GM12878 (cell line): Measurements from ENCODE around the gene LIPF. TPM values are rescaled to one million over a fixed set of nuclear protein-coding genes. Genes with fewer than 3 reads are reported as not detected.

Experiments used
- ATAC-seq: fragments of 200-7000 bp; cut with Tn5 transposase; 3 replicates; pipeline ENCODE4 v1.9.1; 2020; ENCODE audit warnings: mild to moderate bottlenecking, moderate library complexity
- BruUV-seq: library from RNA; stranded (reverse); fragments of 400-500 nt; replicated peaks from 2 replicates; lab custom pipeline; 2021; lab: Mats Ljungman, UMichigan
- CTCF ChIA-PET: fragments of 300-600 bp; sonication (Branson Sonifier 250); formaldehyde crosslinking; extraction: SDS; loops from one replicate; lab custom pipeline; 2021; ENCODE audit warnings: inconsistent platforms; lab: Yijun Ruan, JAX
- POLR2A ChIA-PET: fragments of 350-600 bp; formaldehyde crosslinking; extraction: SDS; loops from one replicate; lab custom pipeline; 2021; ENCODE audit warnings: inconsistent platforms; lab: Charles Lee
- RAD21 ChIA-PET: fragments of 300-600 bp; sonication (Branson Sonifier 250); formaldehyde crosslinking; loops from one replicate; lab custom pipeline; 2023; ENCODE audit warnings: antibody characterized with exemption; ENCODE audit not compliant: unreplicated experiment; lab: Charles Lee
- SMC1A ChIA-PET: fragments of 300-600 bp; sonication (Branson Sonifier 250); formaldehyde crosslinking; loops from one replicate; lab custom pipeline; 2023; ENCODE audit not compliant: unreplicated experiment, uncharacterized antibody; lab: Charles Lee
- DNase-seq: peaks from one replicate; pipeline ENCODE4 v3.0.0-alpha.2; 2011; ENCODE audit warnings: low read depth, low spot score
- FAIRE-seq: peaks from 3 replicates; lab custom pipeline; 2011; peaks lifted over from hg19 to GRCh38; lab: Jason Lieb, UNC
- H2AFZ ChIP-seq: 2 replicates; pipeline ENCODE4 v1.6.0; 2011; ENCODE audit warnings: low read depth, low read length, control low read depth; ENCODE audit not compliant: control insufficient read depth
- H3K27ac ChIP-seq: 2 replicates; pipeline ENCODE4 v1.5.1; 2011; ENCODE audit warnings: control low read depth; ENCODE audit not compliant: control insufficient read depth, insufficient read depth
- H3K27me3 ChIP-seq, 2 experiments: replicated peaks in 1 of 2; 2 replicates each; pipeline versions ENCODE4 v1.6.0 to v1.6.1; 2011; ENCODE audit warnings: low read length in 1 of 2; ENCODE audit not compliant: control insufficient read depth in 2 of 2, insufficient read depth in 2 of 2
- H3K36me3 ChIP-seq, 2 experiments: 2 replicates each; pipeline ENCODE4 v1.5.1; 2011; ENCODE audit warnings: low read length in 1 of 2; ENCODE audit not compliant: control insufficient read depth in 2 of 2, insufficient read depth in 2 of 2
- H3K4me1 ChIP-seq: 2 replicates; pipeline ENCODE4 v1.6.1; 2011; ENCODE audit warnings: mild to moderate bottlenecking, low read length, moderate library complexity, mixed read lengths; ENCODE audit not compliant: control insufficient read depth, insufficient read depth
- H3K4me2 ChIP-seq: 2 replicates; pipeline ENCODE4 v1.6.0; 2011; ENCODE audit warnings: control low read depth; ENCODE audit not compliant: control insufficient read depth, insufficient read depth
- H3K4me3 ChIP-seq: fragments of 200-600 bp; sonication (generic); 2 replicates; pipeline ENCODE4 v1.5.1; 2016
- H3K79me2 ChIP-seq: 2 replicates; pipeline ENCODE4 v1.6.0; 2011; ENCODE audit warnings: low read length; ENCODE audit not compliant: control insufficient read depth, insufficient read depth
- H3K9ac ChIP-seq: 2 replicates; pipeline ENCODE4 v1.8.0; 2011; ENCODE audit warnings: low read length, control low read depth, mixed read lengths; ENCODE audit not compliant: control insufficient read depth, insufficient read depth
- H3K9me3 ChIP-seq: replicated peaks from 3 replicates; pipeline ENCODE4 v1.5.1; 2011; ENCODE audit warnings: mild to moderate bottlenecking, low read length; ENCODE audit not compliant: control insufficient read depth, insufficient read depth
- H4K20me1 ChIP-seq: 2 replicates; pipeline ENCODE4 v1.6.0; 2011; ENCODE audit not compliant: control insufficient read depth, insufficient read depth
- CBFB ChIP-seq: IDR thresholded peaks from 2 replicates; pipeline ENCODE4 v1.6.1; 2016; ENCODE audit warnings: antibody characterized with exemption, low read depth
- HDAC6 ChIP-seq: fragments of 200-600 bp; sonication (generic); IDR thresholded peaks from one replicate; pipeline ENCODE4 v1.8.0; 2017; ENCODE audit warnings: antibody characterized with exemption; ENCODE audit not compliant: unreplicated experiment
- IKZF1 ChIP-seq: fragments of 450-650 bp; conservative IDR thresholded peaks from 2 replicates; pipeline ENCODE4 v1.6.1; 2017; ENCODE audit warnings: antibody characterized with exemption, mild to moderate bottlenecking
- KLF5 ChIP-seq: fragments of 450-650 bp; IDR thresholded peaks from 2 replicates; pipeline ENCODE4 v1.6.1; 2014; ENCODE audit warnings: mild to moderate bottlenecking; ENCODE audit not compliant: partially characterized antibody
- PML ChIP-seq: IDR thresholded peaks from 2 replicates; pipeline ENCODE4 v1.6.1; 2012; ENCODE audit warnings: low read length, inconsistent platforms
- POLR2A ChIP-seq: IDR thresholded peaks from 2 replicates; pipeline ENCODE4 v1.6.1; 2011; ENCODE audit warnings: low read depth, mild to moderate bottlenecking, low read length
- SIN3A ChIP-seq: IDR thresholded peaks from 2 replicates; pipeline ENCODE4 v1.6.1; 2012; ENCODE audit warnings: low read depth, low read length, improper control_type of control experiment
- SMAD1 ChIP-seq: fragments of 450-650 bp; IDR thresholded peaks from 2 replicates; pipeline ENCODE4 v1.6.1; 2018; ENCODE audit warnings: mild to moderate bottlenecking, low read depth; ENCODE audit not compliant: partially characterized antibody
- SREBF1 ChIP-seq: IDR thresholded peaks from 2 replicates; pipeline ENCODE4 v1.6.1; 2012; ENCODE audit warnings: mild to moderate bottlenecking, low read length
- STAT1 ChIP-seq: fragments of 450-650 bp; conservative IDR thresholded peaks from 2 replicates; pipeline ENCODE4 v1.6.1; 2014; ENCODE audit warnings: antibody characterized with exemption, mild to moderate bottlenecking
- ZBED1 ChIP-seq: IDR thresholded peaks from 2 replicates; pipeline ENCODE4 v1.6.1; 2016; ENCODE audit warnings: borderline replicate concordance
- ZBTB40 ChIP-seq: fragments of 450-650 bp; IDR thresholded peaks from 2 replicates; pipeline ENCODE4 v1.6.1; 2016; ENCODE audit warnings: mild to moderate bottlenecking, moderate library complexity, borderline replicate concordance
- ZNF24 ChIP-seq: fragments of 450-650 bp; IDR thresholded peaks from 2 replicates; pipeline ENCODE4 v1.6.1; 2017; ENCODE audit warnings: antibody characterized with exemption, mild to moderate bottlenecking
- ZNF384 ChIP-seq: IDR thresholded peaks from 2 replicates; pipeline ENCODE4 v1.6.1; 2012; ENCODE audit warnings: low read depth, mild to moderate bottlenecking, low read length, improper control_type of control experiment, borderline replicate concordance
- WGBS: methylation state at CpG from one replicate; pipeline ENCODE4 v1.1.6; 2016; ENCODE audit warnings: low lambda C conversion rate; ENCODE audit not compliant: insufficient replicate concordance, insufficient coverage; ENCODE audit errors: missing lambda C conversion rate; 5-methylcytosine and 5-hydroxymethylcytosine counted together
- in situ Hi-C: fragments of 300-500 bp; cut with MboI; formaldehyde crosslinking; loops from 9 replicates; pipeline ENCODE4 v1.14.3; 2018; ENCODE audit warnings: mixed read lengths
- intact Hi-C: fragments of 100-400 bp; cut with micrococcal nuclease; formaldehyde crosslinking; loops from one replicate; pipeline ENCODE4 v1.14.2; 2022; ENCODE audit not compliant: unreplicated experiment
- polyA plus RNA-seq, 11 experiments: library from polyadenylated mRNA; depleted of rRNA in 4 of 11; unstranded in 6 of 11; stranded (reverse) in 5 of 11; fragments of >200 nt; fragmentation: Nextera tagmentation in 4 of 11; fragmentation: Illumina TruSeq in 1 of 11; extraction: Ambion mirVana in 4 of 11; extraction: Trizol in 1 of 11; gene quantifications; 1 replicate in 1 of 11; 2 replicates in 10 of 11; pipeline versions ENCODE4 v1.2.1 to v1.2.3, GENCODE V29; 2011 to 2016; ENCODE audit warnings: inconsistent platforms in 2 of 11, missing spikeins in 2 of 11, low read depth in 1 of 11
- total RNA-seq, 4 experiments: library from RNA; depleted of rRNA in 3 of 4; stranded (reverse); fragments of >200 nt in 3 of 4; fragmentation: Illumina TruSeq in 1 of 4; extraction: Trizol in 1 of 4; gene quantifications; 2 replicates each; pipeline versions ENCODE4 v1.2.1 to v1.2.3, GENCODE V29; 2013 to 2021
- TF ChIP-seq, protein P1 (sequence below): fragments of 450-650 bp; IDR thresholded peaks from 2 replicates; pipeline ENCODE4 v1.6.1; 2017; ENCODE audit warnings: antibody characterized with exemption, mild to moderate bottlenecking, moderate library complexity
- TF ChIP-seq, protein P2 (sequence below), 3 experiments: IDR thresholded peaks in 2 of 3; conservative IDR thresholded peaks in 1 of 3; 2 replicates each; pipeline ENCODE4 v1.5.1; 2011; ENCODE audit warnings: low read depth in 3 of 3, low read length in 3 of 3, mild to moderate bottlenecking in 3 of 3, control low read depth in 2 of 3, moderate library complexity in 2 of 3, inconsistent platforms in 1 of 3, mixed read lengths in 1 of 3; ENCODE audit not compliant: control insufficient read depth in 2 of 3, insufficient read depth in 1 of 3; ENCODE audit errors: extremely low read depth in 1 of 3
- TF ChIP-seq, protein P3 (sequence below): IDR thresholded peaks from 2 replicates; pipeline ENCODE4 v1.6.1; 2011; ENCODE audit warnings: low read depth, low read length, improper control_type of control experiment, borderline replicate concordance

The LIPF gene
- total and polyA plus RNA-seq, 10 of the 15 experiments (the other 5 are each of a cell fraction or from before 2014, with no cell fraction given): not detected

- no peaks in the 10 kb centered on the region for H4K20me1 ChIP-seq
- no TSS peak for BruUV-seq
- in situ Hi-C loops (no loop called here), intact Hi-C loops (no loop called here)
- no peaks in the 10 kb centered on the region for H3K27me3 ChIP-seq
- FAIRE-seq (no peak), ATAC-seq (no peak), DNase-seq (no peak)
- no peaks in the 10 kb centered on the region for H3K9me3 ChIP-seq
- H3K4me1 ChIP-seq: no peaks in the 10 kb centered on the region
- ChIA-PET CTCF (interaction anchor here (0.6 to 6.8 kb wide), 4 partner anchors 117 to 835 kb away, joined by 3 to 71 read pairs (median 4); no protein-coding TSS in a partner anchor), SMC1A (interaction anchor here (0.6 to 0.7 kb wide), 2 partner anchors 122 to 993 kb away, joined by 3 read pairs; no protein-coding TSS in a partner anchor), POLR2A (no interaction called here), RAD21 (no interaction called here)
- H3K36me3 ChIP-seq: no peaks in the 10 kb centered on the region
- H3K4me2 ChIP-seq: no peak overlapping the region
- no peak overlapping the region for H3K9ac ChIP-seq
- H3K4me3 ChIP-seq: no peak overlapping the region
- H3K79me2 ChIP-seq: no peaks in the 10 kb centered on the region
- WGBS: 45% methylated on average over 4 of the region's 4 CpGs
- H2AFZ ChIP-seq: no peak overlapping the region
- H3K27ac ChIP-seq: no peak overlapping the region
- TF ChIP-seq POLR2A: no peak
- TF ChIP-seq SREBF1: no peak
- TF ChIP-seq KLF5: no peak
- no peak for TF ChIP-seq SMAD1
- TF ChIP-seq, protein P1, sequence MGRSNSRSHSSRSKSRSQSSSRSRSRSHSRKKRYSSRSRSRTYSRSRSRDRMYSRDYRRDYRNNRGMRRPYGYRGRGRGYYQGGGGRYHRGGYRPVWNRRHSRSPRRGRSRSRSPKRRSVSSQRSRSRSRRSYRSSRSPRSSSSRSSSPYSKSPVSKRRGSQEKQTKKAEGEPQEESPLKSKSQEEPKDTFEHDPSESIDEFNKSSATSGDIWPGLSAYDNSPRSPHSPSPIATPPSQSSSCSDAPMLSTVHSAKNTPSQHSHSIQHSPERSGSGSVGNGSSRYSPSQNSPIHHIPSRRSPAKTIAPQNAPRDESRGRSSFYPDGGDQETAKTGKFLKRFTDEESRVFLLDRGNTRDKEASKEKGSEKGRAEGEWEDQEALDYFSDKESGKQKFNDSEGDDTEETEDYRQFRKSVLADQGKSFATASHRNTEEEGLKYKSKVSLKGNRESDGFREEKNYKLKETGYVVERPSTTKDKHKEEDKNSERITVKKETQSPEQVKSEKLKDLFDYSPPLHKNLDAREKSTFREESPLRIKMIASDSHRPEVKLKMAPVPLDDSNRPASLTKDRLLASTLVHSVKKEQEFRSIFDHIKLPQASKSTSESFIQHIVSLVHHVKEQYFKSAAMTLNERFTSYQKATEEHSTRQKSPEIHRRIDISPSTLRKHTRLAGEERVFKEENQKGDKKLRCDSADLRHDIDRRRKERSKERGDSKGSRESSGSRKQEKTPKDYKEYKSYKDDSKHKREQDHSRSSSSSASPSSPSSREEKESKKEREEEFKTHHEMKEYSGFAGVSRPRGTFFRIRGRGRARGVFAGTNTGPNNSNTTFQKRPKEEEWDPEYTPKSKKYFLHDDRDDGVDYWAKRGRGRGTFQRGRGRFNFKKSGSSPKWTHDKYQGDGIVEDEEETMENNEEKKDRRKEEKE: no peak
- TF ChIP-seq, protein P2, sequence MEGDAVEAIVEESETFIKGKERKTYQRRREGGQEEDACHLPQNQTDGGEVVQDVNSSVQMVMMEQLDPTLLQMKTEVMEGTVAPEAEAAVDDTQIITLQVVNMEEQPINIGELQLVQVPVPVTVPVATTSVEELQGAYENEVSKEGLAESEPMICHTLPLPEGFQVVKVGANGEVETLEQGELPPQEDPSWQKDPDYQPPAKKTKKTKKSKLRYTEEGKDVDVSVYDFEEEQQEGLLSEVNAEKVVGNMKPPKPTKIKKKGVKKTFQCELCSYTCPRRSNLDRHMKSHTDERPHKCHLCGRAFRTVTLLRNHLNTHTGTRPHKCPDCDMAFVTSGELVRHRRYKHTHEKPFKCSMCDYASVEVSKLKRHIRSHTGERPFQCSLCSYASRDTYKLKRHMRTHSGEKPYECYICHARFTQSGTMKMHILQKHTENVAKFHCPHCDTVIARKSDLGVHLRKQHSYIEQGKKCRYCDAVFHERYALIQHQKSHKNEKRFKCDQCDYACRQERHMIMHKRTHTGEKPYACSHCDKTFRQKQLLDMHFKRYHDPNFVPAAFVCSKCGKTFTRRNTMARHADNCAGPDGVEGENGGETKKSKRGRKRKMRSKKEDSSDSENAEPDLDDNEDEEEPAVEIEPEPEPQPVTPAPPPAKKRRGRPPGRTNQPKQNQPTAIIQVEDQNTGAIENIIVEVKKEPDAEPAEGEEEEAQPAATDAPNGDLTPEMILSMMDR (IDR thresholded peaks at IDR 0.05 in 2 of 3, conservative IDR thresholded peaks at IDR 0.05 in 1 of 3; ENCODE audit: control insufficient read depth in 2 of 3, extremely low read depth in 1 of 3, insufficient read depth in 1 of 3, low read depth in 3 of 3, low read length in 3 of 3): no peak
- no peak for TF ChIP-seq CBFB
- no peak for TF ChIP-seq SIN3A
- no peak for TF ChIP-seq ZBED1
- TF ChIP-seq, protein P3, sequence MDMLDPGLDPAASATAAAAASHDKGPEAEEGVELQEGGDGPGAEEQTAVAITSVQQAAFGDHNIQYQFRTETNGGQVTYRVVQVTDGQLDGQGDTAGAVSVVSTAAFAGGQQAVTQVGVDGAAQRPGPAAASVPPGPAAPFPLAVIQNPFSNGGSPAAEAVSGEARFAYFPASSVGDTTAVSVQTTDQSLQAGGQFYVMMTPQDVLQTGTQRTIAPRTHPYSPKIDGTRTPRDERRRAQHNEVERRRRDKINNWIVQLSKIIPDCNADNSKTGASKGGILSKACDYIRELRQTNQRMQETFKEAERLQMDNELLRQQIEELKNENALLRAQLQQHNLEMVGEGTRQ: no peak
- no peak for TF ChIP-seq ZNF384
- TF ChIP-seq STAT1: no peak
- no peak for TF ChIP-seq IKZF1
- no peak for TF ChIP-seq PML
- no peak for TF ChIP-seq ZBTB40
- TF ChIP-seq HDAC6: no peak
- no peak for TF ChIP-seq ZNF24
Observed at GRCh38 chr10:88682491-88682890, 18.2 kb downstream of the LIPF start.
